ENCODE measurements around the gene UBE2E2. TPM values are rescaled to one million over a fixed set of nuclear protein-coding genes. Genes with fewer than 3 reads are reported as not detected.

The UBE2E2 gene
- total and polyA plus RNA-seq, 2 experiments from 2014 or later, result 140 to 246 TPM

- TF ChIP-seq CTCF (IDR thresholded peaks at IDR 0.05; ENCODE audit: low read depth, low read length), result no peak
- Histone ChIP-seq H3K4me1 (ENCODE audit: low read depth) (peaks cover 7% of the 10 kb centered on the region), H3K9me3 (ENCODE audit: low read depth) (no peaks in the 10 kb centered on the region), H3K36me3 (no peaks in the 10 kb centered on the region), H3K27me3 (no peaks in the 10 kb centered on the region), H3K4me3 (no peak overlapping the region), H3K27ac (no peak overlapping the region)
- no peak for DNase-seq (ENCODE audit: low read depth in 1 of 2, low spot score in 1 of 2)
Measured at GRCh38 chr3:23320586-23321570, 117.8 kb downstream of the UBE2E2 start.

GRCh38 chr3:23324745-23325144 is 121.6 kb downstream of the UBE2E2 start:
- DNase-seq (ENCODE audit: low read depth in 1 of 2, low spot score in 1 of 2), result peak in 1 of 2 donors; percentile 73
- no peak for TF ChIP-seq CTCF (IDR thresholded peaks at IDR 0.05; ENCODE audit: low read depth, low read length)
- Histone ChIP-seq H3K4me3 (no peak overlapping the region), H3K36me3 (no peaks in the 10 kb centered on the region), H3K27me3 (no peaks in the 10 kb centered on the region), H3K4me1 (ENCODE audit: low read depth) (peaks cover 7% of the 10 kb centered on the region), H3K9me3 (ENCODE audit: low read depth) (no peaks in the 10 kb centered on the region), H3K27ac (no peak overlapping the region)

- peaks cover 7% of the 10 kb centered on the region for H3K4me1 ChIP-seq (ENCODE audit: low read depth)
- H3K4me3 ChIP-seq, result no peak overlapping the region
- H3K27ac ChIP-seq, result no peak overlapping the region
- no peak for TF ChIP-seq CTCF (IDR thresholded peaks at IDR 0.05; ENCODE audit: low read depth, low read length)
- no peak for DNase-seq (ENCODE audit: low read depth in 1 of 2, low spot score in 1 of 2)
- no peaks in the 10 kb centered on the region for H3K27me3 ChIP-seq
- H3K36me3 ChIP-seq, result no peaks in the 10 kb centered on the region
- no peaks in the 10 kb centered on the region for H3K9me3 ChIP-seq (ENCODE audit: low read depth)
Measured at GRCh38 chr3:23325466-23326065, 122.4 kb downstream of the UBE2E2 start.

- no peak for DNase-seq (ENCODE audit: low read depth in 1 of 2, low spot score in 1 of 2)
- H3K27me3 ChIP-seq, result no peaks in the 10 kb centered on the region
- H3K4me3 ChIP-seq, result no peak overlapping the region
- H3K9me3 ChIP-seq (ENCODE audit: low read depth), result no peaks in the 10 kb centered on the region
- TF ChIP-seq CTCF (IDR thresholded peaks at IDR 0.05; ENCODE audit: low read depth, low read length), result no peak
- peaks cover 6% of the 10 kb centered on the region for H3K4me1 ChIP-seq (ENCODE audit: low read depth)
- no peak overlapping the region for H3K27ac ChIP-seq
- H3K36me3 ChIP-seq, result no peaks in the 10 kb centered on the region
Measured at GRCh38 chr3:23329471-23330105, 126.5 kb downstream of the UBE2E2 start.

GRCh38 chr3:23330568-23330967 is 127.4 kb downstream of the UBE2E2 start:
- no peak for TF ChIP-seq CTCF (IDR thresholded peaks at IDR 0.05; ENCODE audit: low read depth, low read length)
- Histone ChIP-seq H3K4me1 (ENCODE audit: low read depth) (no peaks in the 10 kb centered on the region), H3K4me3 (no peak overlapping the region), H3K9me3 (ENCODE audit: low read depth) (no peaks in the 10 kb centered on the region), H3K36me3 (no peaks in the 10 kb centered on the region), H3K27me3 (no peaks in the 10 kb centered on the region), H3K27ac (no peak overlapping the region)
- no peak for DNase-seq (ENCODE audit: low read depth in 1 of 2, low spot score in 1 of 2)
